SH-SY5Y (cell line): Measurements from ENCODE around the gene NEK7.

Source experiments
- GATA2 ChIP-seq: IDR thresholded peaks from 2 replicates; pipeline ENCODE4 v1.6.1; 2011; ENCODE audit warnings: mild to moderate bottlenecking, low read depth, low read length
- GATA3 ChIP-seq: IDR thresholded peaks from 2 replicates; pipeline ENCODE4 v1.6.1; 2011; ENCODE audit warnings: low read depth, mild to moderate bottlenecking, low read length, moderate library complexity

NEK7 gene

GRCh38 chr1:198199105-198199504 lies 42.3 kb downstream of the NEK7 start:
- no peak for TF ChIP-seq GATA3
- TF ChIP-seq GATA2 = no peak

- no peak for TF ChIP-seq GATA2
Observed at GRCh38 chr1:198201956-198202784, 45.4 kb downstream of the NEK7 start.

- TF ChIP-seq GATA3 = no peak
- no peak for TF ChIP-seq GATA2
Observed at GRCh38 chr1:198203434-198203833, 46.6 kb downstream of the NEK7 start.

- TF ChIP-seq GATA2 (no peak), GATA3 (no peak)
Observed at GRCh38 chr1:198205016-198205684, 48.4 kb downstream of the NEK7 start.

GRCh38 chr1:198206292-198206691 lies 49.5 kb downstream of the NEK7 start:
- TF ChIP-seq GATA3 = no peak
- no peak for TF ChIP-seq GATA2

- no peak for TF ChIP-seq GATA3
- TF ChIP-seq GATA2 = no peak
Observed at GRCh38 chr1:198211696-198212095, 54.9 kb downstream of the NEK7 start.

GRCh38 chr1:198212126-198212525 lies 55.3 kb downstream of the NEK7 start:
- no peak for TF ChIP-seq GATA2
- TF ChIP-seq GATA3 = no peak

- no peak for TF ChIP-seq GATA3
- no peak for TF ChIP-seq GATA2
Observed at GRCh38 chr1:198212675-198213074, 55.9 kb downstream of the NEK7 start.

GRCh38 chr1:198214924-198215323 lies 58.1 kb downstream of the NEK7 start:
- no peak for TF ChIP-seq GATA3
- TF ChIP-seq GATA2 = no peak

- TF ChIP-seq GATA2 (no peak), GATA3 (no peak)
Observed at GRCh38 chr1:198220428-198220827, 63.6 kb downstream of the NEK7 start.

- TF ChIP-seq GATA2 (no peak), GATA3 (no peak)
Observed at GRCh38 chr1:198228925-198229324, 72.1 kb downstream of the NEK7 start.

- TF ChIP-seq GATA3 (no peak), GATA2 (no peak)
Observed at GRCh38 chr1:198231779-198232178, 75.0 kb downstream of the NEK7 start.

- TF ChIP-seq GATA2 (no peak), GATA3 (no peak)
Observed at GRCh38 chr1:198232378-198232777, 75.6 kb downstream of the NEK7 start.

- TF ChIP-seq GATA3 = no peak
- no peak for TF ChIP-seq GATA2
Observed at GRCh38 chr1:198232940-198233675, 76.3 kb downstream of the NEK7 start.
